Measurements from ENCODE around the gene CDH13. TPM values are rescaled to one million over a fixed set of nuclear protein-coding genes. Genes with fewer than 3 reads are reported as not detected.

The CDH13 gene
- total and polyA plus RNA-seq, 2 experiments from 2014 or later = 1.6 to 4.4 TPM

DNA sequence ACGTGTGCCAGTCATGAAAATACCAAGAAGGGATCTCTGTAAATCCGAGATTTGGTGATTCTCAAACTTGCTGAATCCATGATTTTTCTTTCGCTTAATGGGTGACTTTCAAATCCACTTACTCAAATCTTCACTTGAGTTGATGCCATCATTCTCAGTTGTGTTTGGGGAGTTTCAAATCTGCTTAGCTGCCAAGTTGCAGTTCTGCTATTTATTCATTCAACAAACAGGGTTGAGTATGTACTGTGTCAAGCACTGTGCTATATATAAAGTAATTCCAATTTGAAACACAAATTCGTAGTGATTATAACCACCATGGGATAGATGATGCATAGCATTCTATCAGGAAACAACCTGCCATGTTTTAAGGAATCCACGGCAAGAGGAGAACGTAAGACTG, 394.3 kb downstream of the CDH13 start (continued):
- TF ChIP-seq, protein P1, sequence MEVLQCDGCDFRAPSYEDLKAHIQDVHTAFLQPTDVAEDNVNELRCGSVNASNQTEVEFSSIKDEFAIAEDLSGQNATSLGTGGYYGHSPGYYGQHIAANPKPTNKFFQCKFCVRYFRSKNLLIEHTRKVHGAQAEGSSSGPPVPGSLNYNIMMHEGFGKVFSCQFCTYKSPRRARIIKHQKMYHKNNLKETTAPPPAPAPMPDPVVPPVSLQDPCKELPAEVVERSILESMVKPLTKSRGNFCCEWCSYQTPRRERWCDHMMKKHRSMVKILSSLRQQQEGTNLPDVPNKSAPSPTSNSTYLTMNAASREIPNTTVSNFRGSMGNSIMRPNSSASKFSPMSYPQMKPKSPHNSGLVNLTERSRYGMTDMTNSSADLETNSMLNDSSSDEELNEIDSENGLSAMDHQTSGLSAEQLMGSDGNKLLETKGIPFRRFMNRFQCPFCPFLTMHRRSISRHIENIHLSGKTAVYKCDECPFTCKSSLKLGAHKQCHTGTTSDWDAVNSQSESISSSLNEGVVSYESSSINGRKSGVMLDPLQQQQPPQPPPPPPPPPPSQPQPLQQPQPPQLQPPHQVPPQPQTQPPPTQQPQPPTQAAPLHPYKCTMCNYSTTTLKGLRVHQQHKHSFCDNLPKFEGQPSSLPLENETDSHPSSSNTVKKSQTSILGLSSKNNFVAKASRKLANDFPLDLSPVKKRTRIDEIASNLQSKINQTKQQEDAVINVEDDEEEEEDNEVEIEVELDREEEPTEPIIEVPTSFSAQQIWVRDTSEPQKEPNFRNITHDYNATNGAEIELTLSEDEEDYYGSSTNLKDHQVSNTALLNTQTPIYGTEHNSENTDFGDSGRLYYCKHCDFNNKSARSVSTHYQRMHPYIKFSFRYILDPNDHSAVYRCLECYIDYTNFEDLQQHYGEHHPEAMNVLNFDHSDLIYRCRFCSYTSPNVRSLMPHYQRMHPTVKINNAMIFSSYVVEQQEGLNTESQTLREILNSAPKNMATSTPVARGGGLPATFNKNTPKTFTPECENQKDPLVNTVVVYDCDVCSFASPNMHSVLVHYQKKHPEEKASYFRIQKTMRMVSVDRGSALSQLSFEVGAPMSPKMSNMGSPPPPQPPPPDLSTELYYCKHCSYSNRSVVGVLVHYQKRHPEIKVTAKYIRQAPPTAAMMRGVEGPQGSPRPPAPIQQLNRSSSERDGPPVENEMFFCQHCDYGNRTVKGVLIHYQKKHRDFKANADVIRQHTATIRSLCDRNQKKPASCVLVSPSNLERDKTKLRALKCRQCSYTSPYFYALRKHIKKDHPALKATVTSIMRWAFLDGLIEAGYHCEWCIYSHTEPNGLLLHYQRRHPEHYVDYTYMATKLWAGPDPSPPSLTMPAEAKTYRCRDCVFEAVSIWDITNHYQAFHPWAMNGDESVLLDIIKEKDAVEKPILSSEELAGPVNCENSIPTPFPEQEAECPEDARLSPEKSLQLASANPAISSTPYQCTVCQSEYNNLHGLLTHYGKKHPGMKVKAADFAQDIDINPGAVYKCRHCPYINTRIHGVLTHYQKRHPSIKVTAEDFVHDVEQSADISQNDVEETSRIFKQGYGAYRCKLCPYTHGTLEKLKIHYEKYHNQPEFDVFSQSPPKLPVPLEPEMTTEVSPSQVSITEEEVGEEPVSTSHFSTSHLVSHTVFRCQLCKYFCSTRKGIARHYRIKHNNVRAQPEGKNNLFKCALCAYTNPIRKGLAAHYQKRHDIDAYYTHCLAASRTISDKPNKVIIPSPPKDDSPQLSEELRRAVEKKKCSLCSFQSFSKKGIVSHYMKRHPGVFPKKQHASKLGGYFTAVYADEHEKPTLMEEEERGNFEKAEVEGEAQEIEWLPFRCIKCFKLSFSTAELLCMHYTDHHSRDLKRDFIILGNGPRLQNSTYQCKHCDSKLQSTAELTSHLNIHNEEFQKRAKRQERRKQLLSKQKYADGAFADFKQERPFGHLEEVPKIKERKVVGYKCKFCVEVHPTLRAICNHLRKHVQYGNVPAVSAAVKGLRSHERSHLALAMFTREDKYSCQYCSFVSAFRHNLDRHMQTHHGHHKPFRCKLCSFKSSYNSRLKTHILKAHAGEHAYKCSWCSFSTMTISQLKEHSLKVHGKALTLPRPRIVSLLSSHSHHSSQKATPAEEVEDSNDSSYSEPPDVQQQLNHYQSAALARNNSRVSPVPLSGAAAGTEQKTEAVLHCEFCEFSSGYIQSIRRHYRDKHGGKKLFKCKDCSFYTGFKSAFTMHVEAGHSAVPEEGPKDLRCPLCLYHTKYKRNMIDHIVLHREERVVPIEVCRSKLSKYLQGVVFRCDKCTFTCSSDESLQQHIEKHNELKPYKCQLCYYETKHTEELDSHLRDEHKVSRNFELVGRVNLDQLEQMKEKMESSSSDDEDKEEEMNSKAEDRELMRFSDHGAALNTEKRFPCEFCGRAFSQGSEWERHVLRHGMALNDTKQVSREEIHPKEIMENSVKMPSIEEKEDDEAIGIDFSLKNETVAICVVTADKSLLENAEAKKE (CRISPR knock-in tag; IDR thresholded peaks at IDR 0.05) = no peak
- TF ChIP-seq, protein P2, sequence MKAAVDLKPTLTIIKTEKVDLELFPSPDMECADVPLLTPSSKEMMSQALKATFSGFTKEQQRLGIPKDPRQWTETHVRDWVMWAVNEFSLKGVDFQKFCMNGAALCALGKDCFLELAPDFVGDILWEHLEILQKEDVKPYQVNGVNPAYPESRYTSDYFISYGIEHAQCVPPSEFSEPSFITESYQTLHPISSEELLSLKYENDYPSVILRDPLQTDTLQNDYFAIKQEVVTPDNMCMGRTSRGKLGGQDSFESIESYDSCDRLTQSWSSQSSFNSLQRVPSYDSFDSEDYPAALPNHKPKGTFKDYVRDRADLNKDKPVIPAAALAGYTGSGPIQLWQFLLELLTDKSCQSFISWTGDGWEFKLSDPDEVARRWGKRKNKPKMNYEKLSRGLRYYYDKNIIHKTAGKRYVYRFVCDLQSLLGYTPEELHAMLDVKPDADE (IDR thresholded peaks at IDR 0.05) = no peak

DNA sequence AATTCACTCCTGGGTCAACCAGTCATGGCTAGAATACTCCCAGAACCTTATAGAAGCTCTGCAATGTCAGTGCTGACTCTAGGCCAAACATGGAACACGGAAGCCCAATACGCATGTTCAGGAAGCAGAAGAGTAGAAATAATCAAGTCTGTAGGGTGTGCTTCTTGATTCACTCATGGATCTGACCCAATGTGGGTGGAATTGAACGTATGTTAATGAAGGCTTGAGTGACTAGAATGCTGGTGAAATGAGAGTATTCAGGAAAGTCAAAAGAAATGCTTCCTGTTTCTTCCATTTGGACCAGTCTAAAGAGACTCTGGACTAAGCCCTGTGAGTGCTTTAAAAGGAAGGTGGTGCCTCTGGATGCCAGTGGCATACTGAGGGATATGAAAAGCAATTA, 395.0 kb downstream of the CDH13 start:
- no peaks in the 10 kb centered on the region for H3K36me3 Mint-ChIP-seq (ENCODE audit: low read depth)
- H3K4me3 Mint-ChIP-seq = no peak overlapping the region
- no peaks in the 10 kb centered on the region for H4K20me1 ChIP-seq (replicated peaks; ENCODE audit: insufficient read depth)
- no peaks in the 10 kb centered on the region for H3K27me3 Mint-ChIP-seq (ENCODE audit: insufficient read depth, low read depth, poor library complexity)
- no peak overlapping the region for H3K4me2 ChIP-seq
- H3K79me2 ChIP-seq (replicated peaks; ENCODE audit: insufficient read depth) = no peaks in the 10 kb centered on the region
- H3K4me3 ChIP-seq = no peak overlapping the region
- no peak for ATAC-seq
- peaks cover 6% of the 10 kb centered on the region; the same call in 1 of the 2 replicates for H3K9me2 ChIP-seq (ENCODE audit: insufficient read depth)
- no peaks in the 10 kb centered on the region for H3F3A ChIP-seq (replicated peaks; ENCODE audit: low read depth)
- no peaks in the 10 kb centered on the region for H3K36me3 ChIP-seq (ENCODE audit: insufficient read depth)
- no peak overlapping the region for H2AFZ ChIP-seq
- H3K4me1 Mint-ChIP-seq = no peaks in the 10 kb centered on the region
- no peaks in the 10 kb centered on the region; the same call in 2 of the 3 replicates for H3K9me3 Mint-ChIP-seq
- DNase-seq (ENCODE audit: low spot score) = no peak
- H3K4me1 ChIP-seq (ENCODE audit: insufficient read depth) = no peaks in the 10 kb centered on the region
- H3K27ac Mint-ChIP-seq = no peak overlapping the region
- no peaks in the 10 kb centered on the region for H3K27me3 ChIP-seq (ENCODE audit: insufficient read depth)
- H3K27ac ChIP-seq (ENCODE audit: low read depth) = no peak overlapping the region
- TF ChIP-seq, protein P1 (CRISPR knock-in tag; IDR thresholded peaks at IDR 0.05) = no peak
- TF ChIP-seq, protein P3, sequence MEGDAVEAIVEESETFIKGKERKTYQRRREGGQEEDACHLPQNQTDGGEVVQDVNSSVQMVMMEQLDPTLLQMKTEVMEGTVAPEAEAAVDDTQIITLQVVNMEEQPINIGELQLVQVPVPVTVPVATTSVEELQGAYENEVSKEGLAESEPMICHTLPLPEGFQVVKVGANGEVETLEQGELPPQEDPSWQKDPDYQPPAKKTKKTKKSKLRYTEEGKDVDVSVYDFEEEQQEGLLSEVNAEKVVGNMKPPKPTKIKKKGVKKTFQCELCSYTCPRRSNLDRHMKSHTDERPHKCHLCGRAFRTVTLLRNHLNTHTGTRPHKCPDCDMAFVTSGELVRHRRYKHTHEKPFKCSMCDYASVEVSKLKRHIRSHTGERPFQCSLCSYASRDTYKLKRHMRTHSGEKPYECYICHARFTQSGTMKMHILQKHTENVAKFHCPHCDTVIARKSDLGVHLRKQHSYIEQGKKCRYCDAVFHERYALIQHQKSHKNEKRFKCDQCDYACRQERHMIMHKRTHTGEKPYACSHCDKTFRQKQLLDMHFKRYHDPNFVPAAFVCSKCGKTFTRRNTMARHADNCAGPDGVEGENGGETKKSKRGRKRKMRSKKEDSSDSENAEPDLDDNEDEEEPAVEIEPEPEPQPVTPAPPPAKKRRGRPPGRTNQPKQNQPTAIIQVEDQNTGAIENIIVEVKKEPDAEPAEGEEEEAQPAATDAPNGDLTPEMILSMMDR (conservative IDR thresholded peaks at IDR 0.05; ENCODE audit: low read depth in 2 of 2) = no peak
- TF ChIP-seq NANOG (IDR thresholded peaks at IDR 0.05; ENCODE audit: borderline replicate concordance) = no peak

Measured in GM23338 (cell line).